Activated gamma-delta T cell treated with anti-CD3 and anti-CD28 coated beads, Interleukin-2, amount 50 U/mL, for 16 hours (primary cell): ENCODE data around the gene CD9.
A peak's percentile ranks its signal among the peaks of the same experiment; 100 is the strongest.

Experiments
- DNase-seq: peaks from one replicate; pipeline ENCODE4 v3.0.0-alpha.2; 2020; ENCODE audit warnings: low read depth

Gene CD9

DNA sequence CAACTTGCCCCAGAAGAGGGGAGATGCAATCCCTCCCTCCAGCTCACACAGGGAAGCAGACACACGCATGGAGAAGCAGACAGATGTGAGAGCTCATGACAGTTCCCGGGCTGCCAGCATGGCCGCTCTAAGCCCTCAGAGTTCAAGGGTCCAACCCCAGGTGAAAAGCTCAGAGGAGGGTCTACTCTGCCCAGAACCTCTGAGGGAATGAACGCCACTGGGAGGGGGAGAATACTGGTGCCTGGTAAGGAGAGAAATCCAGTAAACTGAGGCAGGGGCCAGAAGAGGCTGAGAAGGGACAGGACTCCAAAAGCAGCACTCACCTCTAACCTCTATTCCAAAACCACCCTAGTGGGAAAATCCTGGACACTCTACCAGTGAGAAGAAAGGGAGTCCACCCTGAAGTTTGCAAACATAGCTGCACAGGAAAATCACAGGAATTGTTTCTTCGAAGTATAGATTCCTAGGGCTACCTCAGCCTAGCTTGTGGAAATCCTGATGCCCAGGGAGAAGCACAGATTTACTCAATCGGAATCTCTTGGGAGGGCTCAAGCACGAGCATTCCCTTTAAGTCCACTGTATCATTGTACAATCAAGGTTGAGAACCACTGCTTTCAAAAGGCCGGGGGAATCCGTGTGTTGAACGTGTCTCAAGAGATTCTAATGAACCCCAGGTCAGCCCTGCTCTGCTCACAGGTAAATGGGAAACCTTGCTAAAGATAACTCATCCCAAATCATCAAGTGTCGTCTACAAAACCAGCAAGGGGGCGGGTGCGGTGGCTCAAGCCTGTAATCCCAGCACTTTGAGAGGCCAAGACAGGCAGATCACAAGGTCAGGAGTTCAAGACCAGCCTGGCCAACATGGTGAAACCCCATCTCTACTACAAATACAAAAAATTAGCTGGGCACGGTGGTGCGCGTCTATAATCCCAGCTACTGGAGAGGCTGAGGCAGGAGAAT, 76.0 kb downstream of the CD9 start:
- no peak for DNase-seq

DNA sequence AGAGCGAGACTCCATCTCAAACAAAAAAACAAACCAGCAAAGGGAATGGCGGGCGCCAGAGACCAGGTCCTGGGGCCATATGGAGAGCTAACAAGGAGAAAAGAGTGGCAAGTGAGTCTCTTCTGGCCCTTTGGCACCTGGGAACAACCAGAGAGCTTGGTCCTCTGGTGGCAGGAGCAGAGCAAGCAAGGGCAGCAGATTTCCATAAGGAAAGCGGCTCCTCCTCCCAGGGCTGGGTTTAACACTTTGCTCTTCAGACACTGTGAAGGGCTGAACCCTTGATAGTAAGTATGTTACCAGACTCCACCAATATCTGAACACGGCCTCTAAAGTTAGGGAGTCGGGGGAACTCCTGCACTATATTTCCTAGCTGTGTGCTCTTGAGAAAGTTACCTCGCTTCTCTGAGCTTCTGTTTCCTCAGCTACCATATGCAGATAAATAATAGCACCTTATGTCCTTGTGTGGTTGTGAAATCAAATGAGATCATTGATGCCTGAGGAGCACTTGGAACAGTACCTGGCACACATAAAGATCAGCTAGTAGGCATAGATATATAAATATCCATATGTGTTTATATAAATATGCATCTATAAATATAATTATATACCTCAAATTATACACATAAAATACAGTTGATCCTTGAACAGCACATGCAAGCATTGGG, 76.9 kb downstream of the CD9 start:
- no peak for DNase-seq

DNA sequence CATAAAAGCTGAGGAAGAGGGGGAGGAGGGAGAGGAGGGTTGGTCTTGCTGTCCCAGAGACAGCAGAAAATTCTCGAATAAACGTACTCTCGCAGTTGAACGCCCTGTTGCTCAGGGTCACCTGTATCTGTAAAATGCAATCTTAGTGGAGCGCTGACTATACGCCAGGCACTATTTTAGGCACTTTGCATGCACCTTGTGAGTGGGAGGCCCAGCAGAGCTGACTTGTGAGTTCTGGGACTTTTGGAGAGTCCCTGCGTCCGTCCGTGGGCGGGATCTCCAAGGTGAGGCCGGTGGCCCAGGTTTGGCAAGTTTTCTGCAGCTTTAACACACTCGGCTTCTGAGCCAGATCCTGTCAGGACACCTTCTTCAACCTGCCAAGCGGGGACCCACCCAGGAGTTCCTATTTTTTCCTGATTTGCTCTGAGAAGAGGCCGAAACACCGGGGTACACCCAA, 77.8 kb downstream of the CD9 start:
- peak; percentile 16 for DNase-seq

DNA sequence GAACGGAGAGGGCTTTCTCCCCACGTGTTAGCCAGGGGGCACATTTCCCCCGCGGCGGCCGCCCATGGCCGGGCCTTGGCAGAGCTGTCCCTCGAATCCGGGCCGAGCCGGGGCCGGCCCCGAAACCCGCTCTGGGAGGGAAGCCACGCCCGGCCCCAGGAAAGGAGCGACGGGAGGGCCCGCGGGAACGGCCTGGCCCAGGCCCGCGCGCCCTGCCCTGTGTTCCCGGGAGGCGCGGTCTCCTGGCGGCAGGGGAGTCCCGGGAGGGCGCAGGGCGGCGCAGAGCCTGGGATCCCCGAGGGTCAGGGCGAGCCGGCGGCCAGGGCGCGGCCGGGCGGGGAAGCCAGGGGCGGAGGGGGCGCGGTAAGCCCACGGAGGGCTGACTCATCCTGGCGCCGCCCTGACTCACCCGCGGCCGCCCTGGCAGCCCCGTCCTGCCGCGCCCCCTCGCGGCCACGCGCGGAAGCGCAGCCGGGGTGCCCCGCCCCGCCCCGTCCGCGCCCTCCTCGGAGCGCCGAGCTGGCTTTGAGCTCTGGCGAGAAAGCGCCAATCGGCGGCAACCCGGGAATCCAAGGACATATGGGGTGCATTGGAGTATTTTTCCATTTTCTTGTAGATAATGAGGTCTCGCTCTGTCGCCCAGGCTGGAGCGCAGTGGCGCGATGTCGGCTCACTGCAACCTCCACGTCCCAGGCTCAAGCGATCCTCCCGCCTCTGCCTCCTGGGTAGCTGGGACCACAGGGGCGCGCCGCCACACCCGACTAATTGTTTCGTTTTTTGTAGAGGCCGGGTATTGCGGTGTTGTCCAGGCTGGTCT, 78.4 kb downstream of the CD9 start:
- peak; percentile 76 for DNase-seq

DNA sequence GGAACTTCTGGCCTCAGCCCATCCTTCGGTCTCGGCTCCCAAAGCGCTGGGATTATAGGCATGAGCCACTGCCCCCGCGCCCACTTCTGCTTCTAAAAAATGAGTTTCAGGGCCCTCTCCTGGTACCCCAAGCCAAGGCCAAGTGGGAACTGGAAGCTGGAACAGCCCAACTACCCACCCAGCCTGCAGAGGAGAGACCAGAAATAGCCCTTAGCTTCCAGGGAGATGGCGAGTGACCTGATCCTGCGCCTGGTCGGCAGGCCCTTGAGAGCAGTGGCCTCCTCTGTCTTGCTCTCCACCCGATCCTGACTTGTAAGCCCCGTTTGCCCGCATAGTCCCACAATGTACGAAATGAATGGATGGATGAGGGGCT, 79.0 kb downstream of the CD9 start:
- no peak for DNase-seq

DNA sequence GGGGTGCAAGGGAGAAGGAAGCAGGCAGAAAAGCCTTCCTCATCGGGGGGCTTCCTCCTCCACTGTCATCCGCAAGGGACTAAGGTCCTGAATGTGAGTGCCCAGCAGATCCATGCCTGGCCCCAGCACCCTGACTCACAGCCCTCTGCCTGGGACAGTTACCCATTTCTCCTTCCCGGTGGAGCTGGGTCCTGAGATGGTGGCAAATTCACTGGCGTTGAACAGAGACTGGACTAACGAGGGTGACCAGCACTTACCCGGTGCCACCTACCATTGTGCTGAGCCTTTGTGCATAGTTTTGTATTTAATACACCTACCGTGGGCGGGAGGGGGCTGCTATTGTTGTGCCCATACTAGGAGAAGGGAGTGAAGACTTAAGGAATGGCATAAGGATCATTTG, 79.4 kb downstream of the CD9 start:
- no peak for DNase-seq

GRCh38 chr12:6280053-6280469, 79.9 kb downstream of the CD9 start:
- DNase-seq = no peak

GRCh38 chr12:6280672-6281071, 80.5 kb downstream of the CD9 start:
- DNase-seq = no peak

DNA sequence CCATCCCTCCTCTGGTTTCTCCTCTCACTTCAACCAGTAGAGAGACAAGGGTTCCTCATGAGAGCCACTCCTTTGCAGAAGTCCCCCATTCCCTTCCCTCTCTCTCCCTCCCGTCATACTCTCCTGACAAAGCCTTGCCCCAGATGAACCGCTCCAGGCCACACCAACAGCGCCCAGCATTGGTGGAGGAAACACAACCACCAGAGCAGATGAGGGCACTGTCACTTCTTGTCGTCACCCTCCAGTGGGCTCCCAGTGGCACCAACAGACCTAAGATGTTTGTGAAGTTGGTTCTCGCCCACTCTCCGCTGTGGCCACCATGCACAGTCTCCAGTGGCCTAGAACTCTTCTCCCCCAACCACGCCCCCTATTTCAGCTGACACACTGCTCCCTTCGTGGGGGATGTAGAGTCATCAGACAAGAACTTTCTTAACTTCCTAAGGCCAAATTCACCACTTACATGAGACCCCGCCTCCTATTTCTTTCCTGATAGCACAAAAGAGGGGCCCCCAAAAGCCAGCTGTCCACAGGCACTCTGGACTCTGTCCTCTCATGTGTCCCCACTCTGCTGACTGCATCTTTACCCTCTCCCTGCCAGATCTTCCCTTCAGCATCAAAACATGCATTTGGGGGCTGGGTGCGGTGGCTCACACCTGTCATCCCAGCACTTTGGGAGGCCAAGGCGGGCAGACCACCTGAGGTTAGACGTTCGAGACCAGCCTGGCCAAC, 81.0 kb downstream of the CD9 start:
- no peak for DNase-seq

- no peak for DNase-seq
Measured at GRCh38 chr12:6282453-6282840, 82.2 kb downstream of the CD9 start.

GRCh38 chr12:6284273-6284672, 84.1 kb downstream of the CD9 start:
- no peak for DNase-seq

DNA sequence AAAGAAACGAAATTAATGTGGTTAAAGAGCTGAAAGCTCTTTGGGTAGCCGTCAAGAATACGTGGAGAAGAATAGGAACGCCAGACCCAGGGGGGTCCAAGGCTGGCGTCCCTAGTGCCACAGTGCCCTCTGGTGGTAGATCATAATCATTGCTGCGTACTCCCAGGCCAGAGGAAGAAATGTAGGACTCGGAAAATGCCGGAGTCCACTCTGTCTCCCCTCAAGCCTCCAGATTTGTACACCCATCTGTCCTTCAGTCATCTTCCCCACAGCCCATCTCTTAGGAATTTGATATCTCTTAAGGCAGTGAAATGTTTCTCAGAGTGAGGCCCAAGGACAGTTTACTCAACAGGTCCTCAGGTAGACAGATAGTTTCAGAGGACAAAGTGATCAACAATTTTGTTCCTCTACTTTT, 84.9 kb downstream of the CD9 start:
- peak; percentile 51 for DNase-seq

GRCh38 chr12:6285532-6286306, 85.5 kb downstream of the CD9 start:
- DNase-seq = no peak
